Measurements from ENCODE around the gene ZNF618. TPM values are rescaled to one million over a fixed set of nuclear protein-coding genes. Genes with fewer than 3 reads are reported as not detected.

ZNF618 gene
- polyA plus RNA-seq, 4 donors, result 38.6 to 49.7 (median 41.8) TPM

GRCh38 chr9:113909421-113909820 lies 33.3 kb downstream of the ZNF618 start:
- DNase-seq (ENCODE audit: low read depth in 4 of 4, low spot score in 2 of 4), result no peak

GRCh38 chr9:113910036-113910639 lies 34.0 kb downstream of the ZNF618 start:
- DNase-seq (ENCODE audit: low read depth in 4 of 4, low spot score in 2 of 4), result peak in 1 of 4 donors; percentile 32

GRCh38 chr9:113911850-113912557 lies 35.9 kb downstream of the ZNF618 start:
- DNase-seq (ENCODE audit: low read depth in 4 of 4, low spot score in 2 of 4), result no peak

- no peak for DNase-seq (ENCODE audit: low read depth in 4 of 4, low spot score in 2 of 4)
Measured at GRCh38 chr9:113912816-113913215, 36.7 kb downstream of the ZNF618 start.

- DNase-seq (ENCODE audit: low read depth in 4 of 4, low spot score in 2 of 4), result no peak
Measured at GRCh38 chr9:113913426-113914195, 37.5 kb downstream of the ZNF618 start.

GRCh38 chr9:113914517-113914916 lies 38.4 kb downstream of the ZNF618 start:
- DNase-seq (ENCODE audit: low read depth in 4 of 4, low spot score in 2 of 4), result no peak

- no peak for DNase-seq (ENCODE audit: low read depth in 4 of 4, low spot score in 2 of 4)
Measured at GRCh38 chr9:113915817-113916434, 39.8 kb downstream of the ZNF618 start.

- DNase-seq (ENCODE audit: low read depth in 4 of 4, low spot score in 2 of 4), result no peak
Measured at GRCh38 chr9:113916931-113917330, 40.8 kb downstream of the ZNF618 start.

GRCh38 chr9:113918697-113919350 lies 42.7 kb downstream of the ZNF618 start:
- no peak for DNase-seq (ENCODE audit: low read depth in 4 of 4, low spot score in 2 of 4)

GRCh38 chr9:113919382-113919781 lies 43.3 kb downstream of the ZNF618 start:
- DNase-seq (ENCODE audit: low read depth in 4 of 4, low spot score in 2 of 4), result no peak

- no peak for DNase-seq (ENCODE audit: low read depth in 4 of 4, low spot score in 2 of 4)
Measured at GRCh38 chr9:113919871-113920270, 43.8 kb downstream of the ZNF618 start.

GRCh38 chr9:113920872-113921271 lies 44.8 kb downstream of the ZNF618 start:
- DNase-seq (ENCODE audit: low read depth in 4 of 4, low spot score in 2 of 4), result no peak

- DNase-seq (ENCODE audit: low read depth in 4 of 4, low spot score in 2 of 4), result no peak
Measured at GRCh38 chr9:113921396-113921925, 45.4 kb downstream of the ZNF618 start.

GRCh38 chr9:113922160-113922559 lies 46.1 kb downstream of the ZNF618 start:
- DNase-seq (ENCODE audit: low read depth in 4 of 4, low spot score in 2 of 4), result no peak

- DNase-seq (ENCODE audit: low read depth in 4 of 4, low spot score in 2 of 4), result no peak
Measured at GRCh38 chr9:113926211-113926610, 50.1 kb downstream of the ZNF618 start.

- DNase-seq (ENCODE audit: low read depth in 4 of 4, low spot score in 2 of 4), result no peak
Measured at GRCh38 chr9:113927277-113927676, 51.2 kb downstream of the ZNF618 start.

GRCh38 chr9:113928269-113928668 lies 52.2 kb downstream of the ZNF618 start:
- no peak for DNase-seq (ENCODE audit: low read depth in 4 of 4, low spot score in 2 of 4)

GRCh38 chr9:113929634-113930389 lies 53.7 kb downstream of the ZNF618 start:
- DNase-seq (ENCODE audit: low read depth in 4 of 4, low spot score in 2 of 4), result no peak

GRCh38 chr9:113930390-113930783 lies 54.3 kb downstream of the ZNF618 start:
- no peak for DNase-seq (ENCODE audit: low read depth in 4 of 4, low spot score in 2 of 4)

GRCh38 chr9:113931140-113931539 lies 55.0 kb downstream of the ZNF618 start:
- DNase-seq (ENCODE audit: low read depth in 4 of 4, low spot score in 2 of 4), result no peak

Data from left renal cortex interstitium (tissue), 4 donors.